ENCODE measurements around the gene MACROD1.

Gene MACROD1

GRCh38 chr11:63961608-63962412 is 204.1 kb downstream of the MACROD1 start:
- DNase-seq (ENCODE audit: low read depth in 3 of 3), result no peak

DNA sequence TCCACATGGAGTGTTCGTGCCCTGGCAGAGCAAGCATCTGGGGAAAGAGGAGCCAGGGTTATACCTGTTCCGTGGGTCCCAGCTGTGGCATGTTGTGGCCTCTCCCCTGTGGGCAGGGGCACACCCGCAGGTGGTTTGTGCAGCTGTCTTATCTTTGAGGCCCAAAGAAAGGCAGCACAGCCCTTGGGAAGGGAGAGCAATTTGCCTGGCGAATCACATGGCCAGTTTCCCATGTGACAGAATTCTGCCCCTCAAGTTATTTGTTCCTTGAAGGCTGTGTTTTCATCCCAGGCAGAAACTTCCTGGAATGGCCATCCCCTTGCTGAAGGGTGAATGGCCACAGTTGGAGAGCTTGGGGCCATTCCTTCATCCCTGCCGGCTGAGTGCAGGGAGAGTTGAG is 207.9 kb downstream of the MACROD1 start:
- DNase-seq (ENCODE audit: low read depth in 3 of 3), result no peak

- no peak for DNase-seq (ENCODE audit: low read depth in 3 of 3)
Observed at GRCh38 chr11:63952570-63952969, 213.3 kb downstream of the MACROD1 start.

DNA sequence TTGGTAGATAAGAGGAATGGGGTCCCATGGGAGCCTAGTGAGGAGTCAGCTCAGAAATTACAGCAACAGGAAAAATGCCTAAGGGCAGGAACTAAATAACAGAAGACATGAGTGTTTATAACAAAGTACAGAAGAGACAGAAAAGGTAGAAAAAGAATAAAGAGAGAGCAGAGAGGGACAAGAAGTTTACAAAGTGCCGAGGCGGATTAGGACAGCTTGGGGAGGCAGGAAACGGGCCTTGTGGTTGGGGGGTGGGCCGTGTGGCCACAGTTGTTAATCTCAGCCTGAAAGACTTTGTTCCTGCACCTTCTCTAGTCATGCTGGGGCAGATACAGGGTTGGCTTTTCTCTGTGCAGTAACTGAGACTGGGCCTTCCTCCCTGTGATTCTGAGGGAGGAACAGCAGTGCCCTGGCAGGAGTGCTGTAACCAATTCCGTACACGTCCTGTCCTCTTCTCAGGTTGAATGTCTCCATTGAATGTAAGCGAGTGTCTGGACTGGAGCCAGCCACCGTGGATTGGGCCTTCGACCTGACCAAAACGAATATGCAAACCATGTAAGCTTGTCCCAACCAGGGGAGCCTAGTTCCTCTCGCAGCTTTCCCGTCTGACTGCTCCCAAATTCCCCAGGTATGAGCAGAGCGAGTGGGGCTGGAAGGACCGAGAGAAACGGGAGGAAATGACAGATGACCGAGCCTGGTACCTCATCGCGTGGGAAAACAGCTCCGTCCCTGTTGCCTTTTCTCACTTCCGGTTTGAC is 214.0 kb downstream of the MACROD1 start:
- no peak for DNase-seq (ENCODE audit: low read depth in 3 of 3)

Measured in stimulated activated CD4-positive, alpha-beta T cell treated with anti-CD3 and anti-CD28 coated beads, TNF-alpha, amount 100 ng/mL, for 48 hours (primary cell).